Activated T-helper 1 cell treated with anti-CD3 and anti-CD28 coated beads, Interleukin-12 subunit alpha, Interleukin-12 subunit beta, Interleukin-2, Interleukin-4 antibody, amounts not matched to agents 30 ng/mL and 10 ng/mL and 1 ng/mL, durations not matched to agents 14 hours and 24 hours and 36 hours (primary cell): Measurements from ENCODE around the gene TRIO. TPM values are rescaled to one million over a fixed set of nuclear protein-coding genes. Genes with fewer than 3 reads are reported as not detected.

Source experiments
- DNase-seq: peaks from one replicate; pipeline ENCODE4 v3.0.0; 2021; ENCODE audit warnings: low spot score
- H3K27ac Mint-ChIP-seq: one replicate; pipeline ENCODE4 v1.8.0; 2021; ENCODE audit warnings: mild to moderate bottlenecking, mixed read lengths
- H3K27me3 Mint-ChIP-seq: one replicate; pipeline ENCODE4 v1.8.0; 2022; ENCODE audit warnings: mild to moderate bottlenecking, moderate library complexity, mixed read lengths; ENCODE audit not compliant: insufficient read depth
- H3K36me3 Mint-ChIP-seq: one replicate; pipeline ENCODE4 v1.8.0; 2021; ENCODE audit warnings: low read depth, mixed read lengths
- H3K4me1 Mint-ChIP-seq: one replicate; pipeline ENCODE4 v1.8.0; 2021; ENCODE audit warnings: low read depth, mixed read lengths
- H3K4me3 Mint-ChIP-seq: one replicate; pipeline ENCODE4 v1.8.0; 2021; ENCODE audit warnings: mild to moderate bottlenecking, moderate library complexity, mixed read lengths
- H3K9me3 Mint-ChIP-seq: one replicate; pipeline ENCODE4 v1.8.0; 2021; ENCODE audit warnings: mixed read lengths
- intact Hi-C: fragments of 100-400 bp; cut with micrococcal nuclease; formaldehyde crosslinking; loops from one replicate; pipeline ENCODE4 v1.15.1; 2024
- total RNA-seq: library from RNA; stranded (reverse); gene quantifications from 2 replicates; pipeline ENCODE4 v1.2.3, GENCODE V29; 2022

The TRIO gene
- total RNA-seq, 1 donor from 2014 or later, result 11.4 TPM

DNA sequence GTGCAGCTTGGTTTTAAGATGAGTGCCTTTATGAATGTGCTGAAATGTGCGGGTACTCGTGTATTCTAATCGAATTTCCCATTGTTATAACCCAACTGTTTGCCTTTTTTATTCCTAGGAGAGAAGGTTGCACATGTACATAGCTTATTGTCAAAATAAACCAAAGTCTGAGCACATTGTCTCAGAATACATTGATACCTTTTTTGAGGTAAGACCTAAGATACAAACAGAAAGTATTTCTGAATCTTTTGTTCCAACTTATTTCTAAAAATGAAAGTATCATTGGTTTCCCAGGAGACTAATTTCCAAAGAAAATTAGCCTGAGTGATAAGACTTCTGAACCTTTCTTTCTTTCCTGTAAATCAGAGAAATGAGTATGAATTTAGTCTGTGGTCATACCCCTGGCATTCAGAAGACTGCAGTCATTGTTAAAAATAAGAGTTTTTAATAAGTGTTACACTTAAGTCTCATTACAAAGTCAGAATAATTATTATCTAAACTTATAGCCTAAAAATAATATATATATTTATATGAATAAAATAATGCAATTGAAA lies 336.1 kb downstream of the TRIO start:
- Mint-ChIP-seq H3K4me1 (peaks cover 6% of the 10 kb centered on the region), H3K9me3 (no peaks in the 10 kb centered on the region), H3K27me3 (peaks cover 2% of the 10 kb centered on the region), H3K36me3 (no peaks in the 10 kb centered on the region), H3K27ac (peak overlapping the region; percentile 52), H3K4me3 (no peak overlapping the region)
- intact Hi-C loops, result loop anchor here (1.0 to 2.0 kb wide), 2 partner anchors 42 to 64 kb away; no protein-coding TSS in a partner anchor
- no peak for DNase-seq

DNA sequence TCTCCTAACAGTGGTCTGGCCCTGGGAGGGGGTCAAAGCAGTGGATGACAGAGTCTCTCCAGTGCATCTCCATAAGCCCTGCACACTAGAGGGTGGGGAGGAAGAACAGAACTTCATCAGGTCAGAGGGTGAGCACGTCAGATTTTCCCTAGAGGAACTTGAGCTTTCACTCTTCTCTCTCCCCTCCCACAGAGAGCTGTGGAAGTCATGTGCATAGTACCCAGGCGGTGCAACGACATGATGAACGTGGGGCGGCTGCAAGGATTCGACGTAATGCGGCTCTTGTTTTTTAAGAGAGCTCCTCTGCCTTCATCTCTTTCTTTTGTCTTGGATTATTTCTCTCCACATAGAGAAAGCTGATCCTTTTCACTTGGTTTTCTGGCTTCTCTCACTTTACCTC lies 338.2 kb downstream of the TRIO start:
- Mint-ChIP-seq H3K27me3 (peaks cover 2% of the 10 kb centered on the region), H3K4me3 (no peak overlapping the region), H3K4me1 (peaks cover 6% of the 10 kb centered on the region), H3K36me3 (peaks cover 2% of the 10 kb centered on the region), H3K9me3 (no peaks in the 10 kb centered on the region), H3K27ac (no peak overlapping the region)
- intact Hi-C loops, result no loop called here
- no peak for DNase-seq

DNA sequence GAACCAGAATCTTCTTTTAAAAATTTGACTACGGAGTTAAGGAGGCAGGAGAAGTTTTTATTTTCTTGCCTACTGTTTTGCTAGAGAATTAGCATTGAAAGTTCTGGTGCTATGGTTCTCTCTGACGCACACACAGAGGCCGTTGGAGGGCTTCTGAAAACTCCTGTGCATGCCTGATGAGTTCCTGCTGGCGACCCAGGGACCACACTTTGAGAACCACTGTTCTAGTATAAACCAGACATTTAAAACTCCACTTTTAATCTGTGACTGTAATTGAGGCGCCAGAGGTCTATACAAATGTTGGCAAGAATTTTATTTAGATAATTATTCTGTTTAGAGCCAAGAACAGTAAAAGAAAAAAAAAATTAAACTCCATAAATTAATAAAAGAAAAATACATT lies 338.9 kb downstream of the TRIO start:
- peaks cover 2% of the 10 kb centered on the region for H3K36me3 Mint-ChIP-seq
- DNase-seq, result no peak
- peaks cover 6% of the 10 kb centered on the region for H3K4me1 Mint-ChIP-seq
- no peaks in the 10 kb centered on the region for H3K9me3 Mint-ChIP-seq
- H3K27me3 Mint-ChIP-seq, result peaks cover 2% of the 10 kb centered on the region
- no peak overlapping the region for H3K27ac Mint-ChIP-seq
- no peak overlapping the region for H3K4me3 Mint-ChIP-seq
- intact Hi-C loops, result no loop called here

DNA sequence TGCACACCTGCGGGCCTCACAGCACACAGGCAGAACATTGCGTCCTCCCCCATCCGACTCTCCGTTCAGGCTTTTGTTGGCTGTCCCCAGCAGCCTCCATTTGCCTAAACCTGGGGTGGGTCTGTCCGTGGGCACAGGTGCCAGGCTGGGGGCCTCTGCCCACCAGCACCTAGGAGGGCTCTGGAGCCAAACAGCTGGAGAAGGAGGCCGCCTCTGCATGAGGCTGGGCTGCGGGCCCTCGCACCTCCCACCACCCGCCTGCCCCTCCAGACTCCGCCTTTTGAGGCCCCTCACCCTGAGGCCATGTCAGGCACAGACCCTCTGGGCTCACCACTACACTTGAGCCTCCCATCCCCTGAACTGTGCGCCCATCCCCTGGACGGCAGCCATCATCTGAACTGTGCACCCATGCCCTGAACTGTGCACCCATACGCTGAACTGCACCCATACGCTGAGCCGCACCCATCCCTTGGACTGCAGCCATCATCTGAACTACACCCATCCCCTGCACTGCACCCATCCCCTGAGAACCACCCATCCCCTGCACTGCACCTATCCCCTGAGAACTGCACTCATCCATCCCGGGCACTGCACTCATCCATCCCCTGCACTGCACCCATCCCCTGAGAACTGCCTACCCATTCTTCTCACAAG lies 340.5 kb downstream of the TRIO start:
- Mint-ChIP-seq H3K36me3 (peaks cover 3% of the 10 kb centered on the region), H3K27me3 (peaks cover 2% of the 10 kb centered on the region), H3K9me3 (no peaks in the 10 kb centered on the region), H3K4me1 (peaks cover 5% of the 10 kb centered on the region), H3K27ac (no peak overlapping the region), H3K4me3 (no peak overlapping the region)
- no peak for DNase-seq
- intact Hi-C loops, result no loop called here

GRCh38 chr5:14486486-14486885 lies 343.3 kb downstream of the TRIO start:
- Mint-ChIP-seq H3K4me3 (no peak overlapping the region), H3K36me3 (peaks cover 3% of the 10 kb centered on the region), H3K4me1 (no peaks in the 10 kb centered on the region), H3K27ac (no peak overlapping the region), H3K27me3 (no peaks in the 10 kb centered on the region), H3K9me3 (no peaks in the 10 kb centered on the region)
- no peak for DNase-seq
- intact Hi-C loops, result no loop called here

DNA sequence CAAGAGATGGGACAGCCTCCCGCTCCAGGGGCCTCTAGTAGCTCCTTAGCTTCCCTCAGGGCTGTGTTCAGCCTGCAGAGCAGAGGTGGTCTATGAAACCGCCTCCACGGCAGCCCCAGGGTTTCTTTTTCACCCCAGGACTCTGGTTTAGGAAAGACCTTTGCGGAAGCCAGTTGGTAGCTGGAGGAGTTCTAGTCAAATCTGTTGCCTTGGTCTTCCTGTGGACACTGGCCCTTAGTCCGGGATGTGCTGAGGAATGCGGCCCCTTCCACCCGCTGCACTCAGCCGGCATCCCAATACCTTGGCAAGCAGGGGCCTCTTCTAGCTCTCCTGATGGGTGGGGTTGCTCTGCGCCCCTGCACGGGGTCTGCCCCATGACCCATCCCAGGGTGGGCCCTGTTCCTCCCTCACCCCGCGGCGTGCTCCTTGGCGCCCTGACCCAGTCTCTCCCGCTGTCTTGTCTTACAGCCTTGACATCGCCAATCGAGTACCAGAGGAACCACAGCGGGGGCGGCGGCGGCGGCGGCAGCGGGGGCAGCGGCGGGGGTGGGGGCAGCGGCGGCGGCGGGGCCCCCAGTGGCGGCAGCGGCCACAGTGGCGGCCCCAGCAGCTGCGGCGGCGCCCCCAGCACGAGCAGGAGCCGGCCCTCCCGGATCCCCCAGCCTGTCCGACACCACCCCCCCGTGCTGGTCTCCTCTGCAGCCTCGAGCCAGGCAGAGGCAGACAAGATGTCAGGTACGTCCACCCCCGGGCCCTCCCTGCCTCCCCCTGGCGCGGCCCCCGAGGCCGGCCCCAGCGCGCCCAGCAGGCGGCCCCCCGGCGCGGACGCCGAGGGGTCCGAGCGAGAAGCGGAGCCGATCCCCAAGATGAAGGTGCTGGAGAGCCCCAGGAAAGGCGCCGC lies 344.1 kb downstream of the TRIO start:
- intact Hi-C loops, result no loop called here
- Mint-ChIP-seq H3K4me1 (no peaks in the 10 kb centered on the region), H3K36me3 (peaks cover 3% of the 10 kb centered on the region), H3K27me3 (no peaks in the 10 kb centered on the region), H3K9me3 (no peaks in the 10 kb centered on the region), H3K4me3 (no peak overlapping the region), H3K27ac (no peak overlapping the region)
- no peak for DNase-seq

DNA sequence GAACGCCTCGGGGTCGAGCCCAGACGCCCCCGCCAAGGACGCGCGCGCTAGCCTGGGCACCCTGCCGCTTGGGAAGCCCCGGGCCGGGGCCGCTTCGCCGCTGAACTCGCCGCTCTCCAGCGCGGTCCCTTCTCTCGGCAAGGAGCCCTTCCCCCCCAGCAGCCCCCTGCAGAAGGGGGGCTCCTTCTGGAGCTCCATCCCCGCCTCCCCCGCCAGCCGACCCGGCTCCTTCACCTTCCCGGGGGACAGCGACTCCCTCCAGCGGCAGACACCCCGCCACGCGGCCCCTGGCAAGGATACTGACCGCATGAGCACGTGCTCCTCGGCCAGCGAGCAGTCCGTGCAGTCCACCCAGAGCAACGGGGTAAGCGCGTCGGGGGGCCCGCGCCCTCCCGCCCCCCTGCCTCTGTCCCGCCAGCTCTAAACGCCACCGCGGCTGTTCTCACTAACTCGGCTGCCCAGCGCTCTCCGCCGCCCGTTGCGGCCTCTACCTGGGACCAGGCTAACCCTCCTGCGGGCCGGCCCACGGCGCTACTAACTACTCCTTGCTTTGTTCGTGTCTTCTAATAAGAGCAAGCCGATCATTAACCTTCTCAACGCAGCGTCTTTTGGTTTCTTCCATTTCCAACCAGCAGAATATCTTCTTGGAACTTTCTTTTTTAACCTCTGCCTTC lies 344.9 kb downstream of the TRIO start:
- Mint-ChIP-seq H3K4me1 (no peaks in the 10 kb centered on the region), H3K9me3 (no peaks in the 10 kb centered on the region), H3K36me3 (peaks cover 3% of the 10 kb centered on the region), H3K27me3 (no peaks in the 10 kb centered on the region), H3K27ac (no peak overlapping the region), H3K4me3 (no peak overlapping the region)
- intact Hi-C loops, result no loop called here
- no peak for DNase-seq

DNA sequence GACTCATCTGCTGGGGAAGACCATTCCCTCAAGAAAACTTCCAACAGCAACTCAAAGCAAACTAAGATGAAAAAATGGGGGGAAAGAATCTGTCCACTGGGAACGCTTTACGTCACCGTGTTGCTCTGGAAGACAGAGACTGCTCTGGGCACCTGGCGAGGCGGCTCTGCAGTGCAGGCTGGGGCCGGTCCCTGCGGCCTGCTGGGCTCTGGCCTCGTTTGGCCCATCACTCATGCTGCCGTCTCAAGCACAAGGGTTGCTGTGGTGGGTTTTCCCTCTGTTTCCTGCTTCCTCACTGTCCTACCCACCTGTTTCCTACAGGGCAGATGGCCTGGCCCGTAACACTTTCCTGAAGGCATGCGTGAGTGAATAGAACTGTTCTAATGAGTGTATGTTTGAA lies 345.6 kb downstream of the TRIO start:
- DNase-seq, result no peak
- H3K4me3 Mint-ChIP-seq, result no peak overlapping the region
- no peaks in the 10 kb centered on the region for H3K4me1 Mint-ChIP-seq
- H3K36me3 Mint-ChIP-seq, result peaks cover 3% of the 10 kb centered on the region
- H3K27me3 Mint-ChIP-seq, result no peaks in the 10 kb centered on the region
- intact Hi-C loops, result no loop called here
- H3K9me3 Mint-ChIP-seq, result no peaks in the 10 kb centered on the region
- H3K27ac Mint-ChIP-seq, result no peak overlapping the region

- H3K4me3 Mint-ChIP-seq, result no peak overlapping the region
- no peaks in the 10 kb centered on the region for H3K9me3 Mint-ChIP-seq
- H3K4me1 Mint-ChIP-seq, result no peaks in the 10 kb centered on the region
- H3K27me3 Mint-ChIP-seq, result no peaks in the 10 kb centered on the region
- intact Hi-C loops, result no loop called here
- no peak for DNase-seq
- peaks cover 3% of the 10 kb centered on the region for H3K36me3 Mint-ChIP-seq
- H3K27ac Mint-ChIP-seq, result no peak overlapping the region
Measured at GRCh38 chr5:14489643-14490042, 346.5 kb downstream of the TRIO start.

DNA sequence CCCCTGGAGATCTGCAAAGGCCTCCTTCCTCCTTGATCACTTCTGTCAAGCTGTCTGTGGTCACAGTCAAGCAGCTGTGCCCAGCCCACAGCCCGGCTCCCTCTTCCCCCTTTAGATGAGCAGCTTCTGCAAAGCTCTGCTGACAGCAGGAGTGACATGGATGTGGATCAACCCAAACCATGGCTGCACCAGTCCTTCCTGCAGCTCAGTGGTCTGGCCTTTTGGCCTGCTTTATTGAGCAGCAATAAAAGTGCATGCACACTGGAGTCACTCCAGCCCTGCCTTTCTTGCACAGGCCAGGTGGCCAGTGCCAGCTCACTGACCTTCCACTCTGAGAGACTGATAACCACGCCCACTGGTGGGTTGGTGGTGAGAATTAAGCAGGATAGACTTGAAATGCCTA lies 347.2 kb downstream of the TRIO start:
- no peaks in the 10 kb centered on the region for H3K9me3 Mint-ChIP-seq
- no peak for DNase-seq
- H3K4me3 Mint-ChIP-seq, result no peak overlapping the region
- intact Hi-C loops, result no loop called here
- no peaks in the 10 kb centered on the region for H3K4me1 Mint-ChIP-seq
- H3K27ac Mint-ChIP-seq, result no peak overlapping the region
- H3K27me3 Mint-ChIP-seq, result no peaks in the 10 kb centered on the region
- peaks cover 3% of the 10 kb centered on the region for H3K36me3 Mint-ChIP-seq

DNA sequence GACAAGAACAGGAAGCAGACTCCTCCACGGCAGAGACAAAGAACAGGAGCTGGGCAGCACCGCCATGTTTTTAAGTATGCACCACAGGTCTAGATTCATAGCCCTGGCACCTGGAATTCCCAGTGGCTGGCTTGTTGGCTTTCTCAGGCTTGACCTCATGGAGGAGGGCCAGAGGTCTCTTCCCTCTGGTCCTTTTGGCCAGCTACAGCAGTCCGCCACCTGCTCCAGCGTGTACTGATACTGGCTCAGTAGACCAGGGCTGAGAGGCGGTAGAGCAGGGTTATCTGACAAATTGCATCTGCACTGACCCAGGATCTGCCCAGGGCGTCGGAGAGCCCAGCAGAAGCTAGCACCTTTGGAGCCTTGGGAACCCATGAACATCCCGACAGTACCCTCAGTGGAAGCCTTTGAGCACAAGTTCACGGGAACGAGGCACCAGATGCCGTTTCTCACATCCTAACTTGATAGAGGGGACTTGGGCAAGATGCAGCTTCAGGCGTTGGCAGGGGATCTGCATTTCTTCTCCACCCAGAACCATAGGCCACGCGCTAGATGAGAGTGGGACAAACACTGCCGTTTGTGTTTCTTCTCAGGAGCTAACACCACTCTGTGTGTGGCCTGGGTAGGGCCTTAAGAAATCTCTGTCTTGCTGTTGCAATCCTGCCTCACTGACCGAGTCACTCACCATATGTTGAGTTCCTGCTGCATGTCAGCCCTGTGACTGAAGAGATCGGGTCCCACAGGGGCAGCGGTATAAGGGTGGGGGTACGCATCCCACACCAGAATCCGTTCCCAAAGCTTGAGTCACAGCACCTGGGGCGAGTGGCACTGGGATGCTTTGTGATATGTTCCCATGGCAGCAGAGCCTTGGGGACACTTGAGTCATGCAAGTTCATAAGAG lies 348.1 kb downstream of the TRIO start:
- Mint-ChIP-seq H3K27ac (no peak overlapping the region), H3K27me3 (no peaks in the 10 kb centered on the region), H3K9me3 (no peaks in the 10 kb centered on the region), H3K4me3 (no peak overlapping the region), H3K4me1 (no peaks in the 10 kb centered on the region), H3K36me3 (peaks cover 2% of the 10 kb centered on the region)
- DNase-seq, result no peak
- intact Hi-C loops, result no loop called here

- Mint-ChIP-seq H3K27ac (no peak overlapping the region), H3K9me3 (no peaks in the 10 kb centered on the region), H3K4me3 (no peak overlapping the region), H3K4me1 (no peaks in the 10 kb centered on the region), H3K27me3 (no peaks in the 10 kb centered on the region), H3K36me3 (peaks cover 2% of the 10 kb centered on the region)
- no peak for DNase-seq
- intact Hi-C loops, result no loop called here
Measured at GRCh38 chr5:14492331-14492964, 349.3 kb downstream of the TRIO start.
